HG03280 (cell line): Measurements from ENCODE around the gene ERC2.

ENCODE experiments used
- ATAC-seq: cut with Tn5 transposase; IDR thresholded peaks from one replicate; pipeline ENCODE4 v1.9.1; 2021; ENCODE audit warnings: mild to moderate bottlenecking, moderate library complexity; ENCODE audit not compliant: unreplicated experiment

Gene ERC2

DNA sequence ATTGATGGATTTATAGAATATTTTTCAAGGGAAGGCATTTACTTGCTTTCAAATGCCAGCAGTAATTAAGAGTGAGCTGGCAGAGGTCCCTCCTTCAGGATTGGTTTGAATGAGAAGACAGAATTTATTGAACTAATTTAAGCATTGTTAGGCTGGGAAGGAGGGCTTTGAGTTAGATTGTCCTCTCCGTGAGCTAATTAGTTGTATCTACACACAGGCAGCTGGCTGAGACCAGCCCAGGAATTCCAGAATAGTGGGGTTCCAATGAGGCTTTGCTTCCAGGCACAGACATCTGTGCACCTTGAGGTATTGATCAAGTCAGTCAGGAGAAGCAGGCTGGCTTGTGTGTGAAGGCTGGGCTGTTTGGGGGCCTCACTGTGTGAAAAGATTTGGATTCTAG, 857.1 kb downstream of the ERC2 start:
- no peak for ATAC-seq

DNA sequence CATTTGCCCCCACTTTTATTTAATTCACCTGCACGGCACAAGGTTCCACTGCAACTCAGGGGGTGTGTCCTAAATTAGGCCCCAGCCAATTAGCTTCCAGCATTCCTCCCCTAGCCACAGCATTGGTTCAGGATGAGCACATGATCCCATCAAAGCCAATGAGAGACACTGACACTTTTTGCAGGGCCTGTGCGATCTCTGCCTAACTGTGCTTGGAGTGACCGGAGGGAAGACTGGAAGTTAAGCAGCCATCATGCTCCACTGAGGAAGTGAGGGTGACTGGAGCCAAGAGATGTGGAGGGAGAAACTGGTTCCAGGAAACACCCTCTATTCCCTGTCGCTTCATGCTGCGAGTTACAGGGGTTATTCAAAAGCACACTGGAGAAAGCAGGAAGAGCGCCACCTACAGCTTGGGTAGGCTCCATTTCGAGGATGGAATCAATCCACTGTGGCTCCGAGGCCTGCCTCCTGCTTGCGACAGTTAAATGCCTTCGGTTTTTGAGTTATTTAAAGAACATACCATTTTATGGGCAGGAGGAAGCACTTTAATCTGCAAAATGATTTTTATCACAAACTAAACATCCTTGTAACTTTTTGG, 858.9 kb downstream of the ERC2 start:
- no peak for ATAC-seq

DNA sequence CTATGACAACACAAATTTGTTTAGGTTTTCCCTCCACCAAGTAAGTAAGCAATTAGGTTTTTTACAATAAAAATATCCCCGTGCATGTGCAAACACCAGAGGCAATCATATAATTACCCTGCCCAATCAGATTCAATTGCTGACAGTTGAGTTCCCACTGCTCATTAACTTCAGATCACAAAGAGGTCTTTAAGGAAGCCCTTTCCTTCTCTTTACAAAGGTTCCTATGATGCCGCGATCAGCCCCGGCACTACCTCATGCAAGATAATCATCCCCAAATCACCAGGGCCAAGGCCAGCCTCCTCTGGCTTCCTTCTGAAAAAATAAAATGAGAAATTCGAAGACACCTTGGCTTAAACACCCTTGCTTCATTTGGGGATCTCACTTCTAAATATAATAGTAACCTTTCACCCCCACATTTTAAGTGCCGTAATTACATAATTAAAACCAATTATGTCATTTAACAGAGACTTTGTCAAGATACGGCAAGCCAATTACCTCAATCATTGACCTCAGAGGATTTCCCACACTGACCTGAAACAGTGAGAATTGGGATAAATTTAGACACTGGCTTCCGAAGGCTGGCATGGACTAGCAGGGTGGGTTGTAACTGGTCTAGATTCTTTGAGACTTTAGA, 859.8 kb downstream of the ERC2 start:
- ATAC-seq: no peak

DNA sequence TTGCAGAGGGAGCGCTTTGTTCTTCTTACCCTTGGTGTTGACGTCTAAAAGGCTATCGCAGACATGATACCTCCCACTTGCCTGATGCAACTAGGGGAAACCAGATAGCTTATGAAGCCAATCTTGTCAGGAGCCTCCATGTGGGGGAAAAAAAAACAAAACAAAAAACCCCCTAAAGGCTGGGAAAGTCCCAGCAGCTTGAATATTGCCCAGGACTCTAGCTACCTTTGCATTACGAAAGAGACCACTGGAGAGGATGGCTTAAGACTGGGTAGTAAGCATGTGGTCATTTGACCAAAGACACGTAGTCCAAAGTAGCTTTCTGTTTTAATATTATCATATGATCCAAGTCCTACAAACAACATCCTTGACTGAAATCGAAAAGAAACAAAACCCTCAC, 860.4 kb downstream of the ERC2 start:
- peak; percentile 89 for ATAC-seq

DNA sequence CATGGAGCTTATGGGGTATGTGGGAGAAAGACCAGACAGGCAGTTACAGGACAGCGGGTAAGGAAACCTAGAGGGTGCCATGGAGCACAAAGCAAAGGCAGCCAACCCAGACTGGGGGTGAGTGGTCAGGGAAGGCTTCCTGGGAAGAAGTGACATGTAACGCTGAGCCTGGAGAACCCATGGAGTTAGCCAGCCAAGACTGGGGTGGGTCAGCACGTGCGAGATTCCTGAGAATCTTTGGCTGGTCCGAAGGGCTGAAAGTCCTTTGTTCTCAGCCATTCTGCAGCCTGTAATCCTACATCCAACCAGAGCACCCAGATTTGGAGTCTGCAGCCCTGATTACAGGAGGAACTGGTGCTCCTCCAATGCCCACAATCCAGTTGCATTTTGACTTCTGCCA, 861.1 kb downstream of the ERC2 start:
- ATAC-seq: no peak

DNA sequence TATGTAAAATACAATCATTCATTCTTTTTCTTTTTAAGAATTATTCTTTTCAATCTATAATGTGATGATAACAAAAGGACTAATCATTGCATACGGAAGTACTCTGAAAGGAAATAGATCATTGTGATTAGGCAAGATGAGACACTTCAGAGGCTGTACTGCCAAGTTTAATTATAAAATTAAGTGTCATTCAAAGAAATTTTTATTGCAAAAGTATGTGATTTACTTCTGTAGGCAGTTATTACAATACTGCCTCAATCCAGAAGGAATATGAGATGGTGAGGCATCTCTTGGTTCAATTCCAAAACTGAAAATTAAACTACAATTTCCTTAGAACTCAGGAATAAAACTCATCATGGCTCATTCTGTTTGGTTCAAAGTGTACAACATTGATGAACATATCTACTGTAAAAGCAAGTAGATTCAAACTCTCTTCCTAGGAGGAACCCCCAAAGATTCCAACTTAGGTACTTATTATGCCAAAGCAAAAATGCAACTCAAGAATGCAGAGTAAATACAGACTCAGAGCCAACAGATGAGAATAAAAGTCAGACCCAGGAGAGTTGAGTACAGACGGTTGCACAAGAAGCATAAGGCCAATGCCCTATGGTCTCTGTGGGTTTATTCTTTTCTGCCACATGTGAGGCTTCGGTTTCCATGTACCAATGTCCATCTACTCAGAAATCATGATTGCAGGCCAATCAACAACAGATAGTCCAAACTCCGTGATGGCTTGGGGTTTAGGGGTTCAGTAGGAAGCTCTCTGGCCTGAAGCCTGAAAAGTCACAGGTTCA, 862.6 kb downstream of the ERC2 start:
- ATAC-seq: no peak

DNA sequence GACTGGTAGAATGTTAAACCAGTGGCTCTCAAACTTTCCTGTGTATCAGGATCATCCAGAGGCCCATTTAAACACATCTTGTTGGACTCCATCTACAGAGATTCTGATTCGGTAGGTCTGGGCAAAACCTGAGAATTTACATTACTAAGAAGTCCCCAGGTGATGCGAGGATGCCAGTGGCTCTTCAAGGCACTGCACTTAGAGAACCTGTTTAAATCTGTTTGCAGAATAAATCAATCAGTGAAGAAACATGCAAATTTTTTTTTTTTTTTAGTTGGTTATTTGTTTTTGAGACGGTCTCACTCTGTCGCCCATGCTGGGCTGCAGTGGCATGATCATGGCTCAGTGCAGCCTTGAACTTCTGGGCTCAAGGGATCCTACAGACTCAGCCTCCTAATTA, 863.4 kb downstream of the ERC2 start:
- ATAC-seq: no peak

DNA sequence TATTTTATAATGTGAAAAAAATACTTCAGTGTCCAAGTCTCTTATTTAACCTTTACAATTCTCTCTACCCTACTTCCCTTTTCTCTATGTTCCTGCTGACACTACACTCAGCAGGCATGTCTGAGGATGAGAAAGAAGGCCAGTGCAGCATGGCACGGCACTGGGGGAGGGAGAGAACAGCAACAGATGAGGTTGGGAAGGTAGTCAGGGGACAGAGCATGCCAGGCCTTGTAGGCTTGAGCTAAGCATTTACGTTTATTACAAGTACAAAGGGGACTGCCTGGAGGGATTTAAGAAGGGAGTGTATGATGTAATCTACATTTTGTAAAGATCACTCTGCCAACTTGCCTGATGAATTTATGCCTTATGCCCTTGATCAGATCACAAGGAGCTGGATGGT, 863.9 kb downstream of the ERC2 start:
- ATAC-seq: no peak

DNA sequence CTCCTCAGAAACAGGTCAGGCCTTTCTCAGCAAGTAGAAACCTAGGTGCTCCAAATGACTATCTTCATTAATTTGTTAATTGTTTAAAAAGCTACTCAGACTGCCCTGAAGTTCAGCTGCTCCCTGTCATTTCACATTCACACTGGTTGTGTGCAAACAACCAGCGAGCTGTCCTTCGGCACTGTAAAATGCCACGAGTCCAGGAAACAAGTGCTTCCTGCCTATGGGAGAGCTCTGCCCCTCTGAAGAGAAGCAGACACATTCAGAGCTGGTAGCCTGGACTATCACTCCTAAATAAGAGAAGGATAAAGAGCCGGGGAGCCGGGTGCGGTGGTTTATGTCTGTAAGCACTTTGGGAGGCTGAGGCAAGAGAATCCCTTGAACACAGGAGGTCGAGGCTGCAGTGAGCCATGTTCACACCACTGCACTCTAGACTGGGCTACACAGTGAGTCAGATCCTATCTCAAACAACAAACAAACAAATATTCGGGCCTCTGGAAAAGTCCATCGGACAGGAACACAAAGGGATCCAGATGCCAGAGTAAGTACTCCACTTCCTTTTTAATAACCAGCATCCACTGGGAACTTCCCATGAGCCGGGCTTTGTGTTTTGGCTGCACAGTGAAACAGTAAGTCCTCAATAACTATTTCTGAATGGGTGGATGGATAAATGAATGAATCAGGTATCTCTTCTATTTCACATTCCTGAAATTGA, 866.7 kb downstream of the ERC2 start:
- no peak for ATAC-seq

DNA sequence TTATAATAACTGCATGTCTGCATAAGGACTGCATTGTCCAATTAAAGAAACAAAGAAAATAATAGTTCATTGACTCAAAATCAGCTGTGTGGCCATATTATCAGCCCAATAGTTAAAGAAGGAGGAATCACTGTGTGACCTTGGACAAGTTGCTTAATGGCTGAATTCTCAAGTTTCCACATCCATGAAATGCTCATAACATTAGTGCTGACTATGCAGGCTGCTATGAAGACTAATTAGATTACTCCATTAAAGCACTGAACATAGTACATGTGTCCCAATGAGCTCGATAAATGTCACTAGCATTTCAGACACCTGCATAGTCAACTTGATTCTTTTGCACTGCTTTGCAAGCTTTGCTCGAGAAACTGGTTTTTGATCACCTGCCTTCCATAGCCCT, 870.0 kb downstream of the ERC2 start:
- ATAC-seq: no peak

DNA sequence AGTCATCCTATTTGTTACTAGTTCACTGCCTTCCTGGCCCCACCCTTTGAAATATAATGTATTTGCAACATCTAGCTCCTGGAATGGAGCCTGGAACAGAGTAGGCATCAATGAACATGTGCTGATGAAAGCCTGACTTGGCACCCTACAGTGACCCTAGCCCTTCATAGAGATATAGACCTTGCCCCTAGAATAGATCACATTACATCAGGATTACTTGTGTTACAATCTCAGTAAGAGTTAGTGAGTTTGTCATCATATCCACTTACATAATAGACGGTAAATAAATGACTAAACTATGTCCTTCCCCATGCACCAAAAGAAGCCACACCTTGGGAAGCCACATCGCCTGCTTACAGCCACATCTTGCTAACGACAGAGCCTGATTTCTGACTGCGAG, 870.6 kb downstream of the ERC2 start:
- ATAC-seq: no peak

DNA sequence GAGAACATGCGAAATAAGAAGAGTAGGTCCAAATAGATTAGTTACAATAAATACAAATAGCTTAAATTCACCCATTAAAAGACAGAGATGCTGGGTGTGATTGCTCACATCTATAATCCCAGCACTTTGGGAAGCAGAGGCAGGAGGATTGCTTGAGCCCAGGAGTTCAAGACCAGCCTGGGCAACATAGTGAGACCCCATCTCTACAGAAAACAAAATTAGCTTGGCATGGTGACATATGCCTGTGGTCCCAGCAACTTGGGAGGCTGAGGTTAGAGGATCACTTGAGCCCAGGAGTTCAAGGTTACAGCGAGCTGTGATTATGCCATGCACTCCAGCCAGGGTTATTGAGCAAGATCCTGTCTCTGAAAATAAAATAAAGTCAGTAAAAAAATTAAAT, 872.1 kb downstream of the ERC2 start:
- ATAC-seq: no peak

DNA sequence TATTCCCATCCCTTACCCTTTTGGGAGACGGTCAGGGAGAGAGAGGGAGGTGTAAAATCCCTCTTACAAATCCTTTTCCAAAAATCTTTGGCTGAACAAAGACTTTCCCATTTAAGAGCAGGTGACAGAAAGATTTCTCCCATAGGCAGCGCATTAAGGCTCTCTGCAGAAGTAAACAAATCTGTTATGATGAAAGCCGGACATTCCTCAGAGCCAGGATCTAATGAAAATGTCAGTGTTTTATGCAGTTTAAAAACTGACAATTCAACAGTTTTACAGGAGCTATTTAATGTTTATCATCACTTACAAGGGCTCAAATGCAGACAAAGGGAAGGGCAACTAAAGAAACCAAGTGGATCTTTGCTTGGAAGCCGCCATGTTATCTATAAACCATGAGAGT, 872.8 kb downstream of the ERC2 start:
- no peak for ATAC-seq

DNA sequence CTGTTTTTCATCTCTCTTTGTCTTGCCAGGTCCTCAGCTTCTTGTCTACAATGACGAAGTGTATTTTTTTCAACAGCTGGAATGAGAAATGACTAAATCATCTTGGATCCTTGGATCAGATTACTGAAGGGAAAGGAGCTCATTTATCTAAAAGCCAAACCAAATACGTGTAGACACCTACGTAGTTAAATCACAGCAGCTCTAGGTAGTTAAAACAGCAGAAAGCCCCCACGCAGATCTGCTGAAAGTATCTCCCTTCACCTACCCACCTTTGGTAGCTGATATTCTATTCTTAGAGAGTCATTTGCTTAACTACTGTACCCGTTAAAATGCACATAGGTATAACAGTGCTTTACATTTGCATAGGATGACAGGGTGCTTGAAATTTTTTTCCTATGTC, 875.7 kb downstream of the ERC2 start:
- ATAC-seq: no peak

DNA sequence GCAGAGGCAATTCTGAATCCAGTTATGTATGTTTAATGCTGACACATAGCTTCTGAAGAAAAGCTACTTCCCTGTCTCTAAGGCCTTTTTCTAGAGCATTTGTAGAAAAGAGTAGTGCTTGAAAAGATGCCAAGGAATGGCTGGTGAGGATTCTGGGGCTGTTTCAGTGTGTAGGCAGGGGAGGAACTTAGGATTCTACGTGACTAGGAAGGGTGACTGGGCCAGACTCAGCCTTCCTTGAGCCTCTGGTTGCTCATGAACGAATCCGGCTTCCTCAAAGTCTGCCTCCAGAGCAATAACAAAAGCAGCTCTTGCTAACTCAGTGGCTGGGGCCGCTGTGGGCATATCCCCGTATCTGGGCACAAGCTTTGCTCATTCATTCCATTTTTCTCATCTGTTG, 876.4 kb downstream of the ERC2 start:
- no peak for ATAC-seq

DNA sequence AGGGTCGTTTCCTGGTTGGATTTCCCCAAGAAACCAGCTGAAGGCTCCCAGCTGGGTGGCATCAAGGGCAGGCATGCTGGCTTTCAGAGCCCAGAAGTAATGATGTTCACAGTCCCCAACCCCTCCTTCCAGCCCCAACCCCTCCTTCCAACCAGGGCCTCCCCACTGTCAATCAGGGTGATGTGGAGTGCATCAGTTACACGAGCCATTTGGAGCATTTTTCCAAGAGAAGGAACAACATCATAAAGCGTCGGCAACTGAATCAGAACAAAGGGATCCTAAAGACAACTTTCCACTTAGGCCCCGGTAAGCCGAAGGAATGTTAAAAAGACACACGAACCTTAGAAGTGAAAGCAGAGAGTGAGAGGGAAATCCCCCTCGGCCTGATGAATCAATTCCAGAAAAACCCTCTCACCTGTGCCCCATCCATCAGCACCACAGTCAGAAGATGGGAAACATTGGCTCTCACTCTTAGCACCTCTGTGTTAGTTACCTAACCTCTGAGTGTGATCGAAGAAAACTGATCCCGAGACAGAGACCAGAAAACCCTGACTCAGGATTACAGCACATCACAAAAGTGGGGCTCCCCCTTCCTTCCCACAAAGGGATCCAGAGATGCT, 880.0 kb downstream of the ERC2 start:
- no peak for ATAC-seq

DNA sequence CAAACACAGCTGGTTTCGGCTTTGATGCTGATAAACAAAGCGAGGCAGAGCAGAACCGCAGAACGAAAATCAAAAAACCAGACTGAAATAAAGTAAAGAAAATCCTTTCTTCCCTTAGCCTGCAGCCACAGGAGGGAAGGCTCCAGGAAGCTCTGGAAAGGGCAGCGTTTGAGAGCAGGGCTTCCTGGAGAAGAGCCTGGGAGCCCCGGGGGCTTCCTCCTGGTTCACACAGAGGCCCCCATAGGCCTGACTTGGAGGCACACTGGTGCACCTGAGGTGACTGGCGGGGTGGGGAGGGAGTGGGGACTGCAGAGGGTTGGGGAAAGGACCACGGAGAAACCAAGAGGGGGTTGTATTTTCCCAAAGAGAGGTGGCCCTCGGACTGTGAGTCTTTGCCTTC, 882.4 kb downstream of the ERC2 start:
- no peak for ATAC-seq

DNA sequence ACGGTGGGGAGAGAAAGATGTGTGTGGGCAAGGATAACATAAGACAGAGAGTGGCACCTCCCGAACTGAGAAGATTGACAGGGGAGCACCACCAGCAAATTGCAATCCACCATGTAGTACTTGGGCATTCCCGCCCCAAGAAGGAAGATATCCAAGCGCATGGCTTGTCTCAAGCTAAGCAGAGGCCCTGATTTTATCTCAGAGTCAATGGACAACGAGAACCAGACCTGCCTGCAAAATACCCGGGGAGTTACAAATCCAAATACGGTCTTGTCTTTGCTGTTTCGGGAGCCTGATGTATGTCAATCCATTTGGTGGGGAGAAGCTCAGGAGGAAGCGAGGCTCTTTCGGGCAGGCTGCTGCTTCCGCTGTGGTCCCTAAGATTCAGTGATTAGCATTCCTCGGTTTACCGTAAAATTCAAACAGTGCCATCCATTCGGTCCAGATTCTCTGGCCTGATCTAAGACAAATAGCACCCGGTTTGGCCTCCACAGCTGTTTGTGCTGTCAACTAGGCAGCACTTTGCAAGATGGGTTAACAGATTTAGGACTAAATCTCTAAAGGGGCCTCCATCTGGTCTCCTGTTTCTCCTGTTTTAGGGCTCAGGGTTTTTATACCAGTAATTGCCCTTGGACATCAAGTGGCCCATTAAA, 883.4 kb downstream of the ERC2 start:
- ATAC-seq: no peak

DNA sequence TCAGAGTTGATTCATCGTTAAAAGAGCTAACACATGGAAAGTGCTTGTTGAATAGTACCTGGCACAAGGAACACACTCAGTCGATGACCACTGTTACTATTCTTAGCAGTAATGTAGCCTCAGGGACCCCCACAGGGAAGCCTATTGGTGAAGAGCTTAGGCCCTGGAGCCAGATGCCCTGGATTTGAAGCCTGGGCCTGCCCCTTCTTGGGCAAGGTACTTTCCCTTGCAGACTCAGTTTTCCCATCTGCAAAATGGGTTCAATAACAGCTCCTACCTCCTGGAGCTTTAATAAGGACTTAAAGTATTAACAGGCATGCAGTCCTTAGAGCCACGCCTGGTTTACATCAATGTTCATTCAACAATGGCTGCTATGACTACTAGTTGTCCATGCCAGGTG, 884.2 kb downstream of the ERC2 start:
- no peak for ATAC-seq

DNA sequence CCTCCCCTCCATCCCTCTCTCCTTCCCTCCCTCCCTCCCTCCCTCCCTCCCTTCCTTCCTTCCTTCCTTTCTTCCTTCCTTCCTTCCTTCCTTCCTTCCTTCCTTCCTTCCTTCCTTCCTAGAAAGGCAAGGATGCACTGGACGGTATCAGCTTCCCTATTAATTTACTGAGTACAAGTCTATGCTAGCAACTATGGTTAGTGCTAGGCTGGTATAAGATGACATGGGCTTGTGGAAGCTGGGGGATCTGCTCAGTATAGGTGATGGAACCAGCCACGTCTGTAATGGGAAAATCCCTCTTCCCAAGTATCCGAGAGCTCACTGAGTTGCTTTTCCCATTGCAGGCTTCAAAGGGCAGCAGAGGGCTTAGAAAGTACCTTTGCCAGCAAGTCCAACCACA, 884.8 kb downstream of the ERC2 start:
- no peak for ATAC-seq

DNA sequence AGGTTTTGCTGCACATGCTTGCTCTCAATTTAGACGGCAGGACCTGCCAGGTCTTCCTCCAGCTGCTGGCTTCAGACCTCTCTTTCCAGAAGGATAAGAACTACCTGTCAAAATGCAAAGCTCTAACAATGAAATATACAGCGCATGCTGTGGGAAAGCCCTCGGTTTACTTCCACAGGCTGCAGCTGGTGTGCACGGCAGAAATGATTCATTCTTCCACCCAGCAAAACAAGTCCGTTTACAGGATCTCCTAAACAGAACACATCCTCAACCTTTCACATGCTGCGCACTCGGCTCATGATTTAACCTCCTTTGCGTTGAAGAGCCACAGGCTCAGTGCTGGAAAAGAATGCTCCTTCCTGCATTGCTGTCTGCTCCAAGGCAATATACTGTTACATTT, 888.8 kb downstream of the ERC2 start:
- ATAC-seq: no peak
